Trophoblast cell (in vitro differentiated cells and primary cell): Measurements from ENCODE around the gene OR5H6. TPM values are rescaled to one million over a fixed set of nuclear protein-coding genes. Genes with fewer than 3 reads are reported as not detected.

Experiments
- DNase-seq, 2 donors: peaks; one replicate each; pipeline ENCODE4 v3.0.0-alpha.2; 2016
- H2AFZ ChIP-seq: 2 replicates; pipeline ENCODE4 v1.6.1; 2013; ENCODE audit warnings: low read length, moderate library complexity, mild to moderate bottlenecking; ENCODE audit not compliant: insufficient read depth, poor library complexity
- H2AK5ac ChIP-seq: 2 replicates; pipeline ENCODE4 v1.6.1; 2013; ENCODE audit warnings: mild to moderate bottlenecking, low read length
- H2BK120ac ChIP-seq: 2 replicates; pipeline ENCODE4 v1.6.1; 2013; ENCODE audit warnings: low read length, mild to moderate bottlenecking, moderate library complexity; ENCODE audit not compliant: insufficient read depth, poor library complexity
- H2BK12ac ChIP-seq: 2 replicates; pipeline ENCODE4 v1.6.1; 2013; ENCODE audit warnings: mild to moderate bottlenecking, low read length, moderate library complexity
- H2BK5ac ChIP-seq: 2 replicates; pipeline ENCODE4 v1.6.1; 2013; ENCODE audit warnings: low read length, low read depth, moderate library complexity, mild to moderate bottlenecking; ENCODE audit not compliant: poor library complexity
- H3K14ac ChIP-seq: 2 replicates; pipeline ENCODE4 v1.6.1; 2013; ENCODE audit warnings: mild to moderate bottlenecking, low read length
- H3K18ac ChIP-seq: 2 replicates; pipeline ENCODE4 v1.6.1; 2013; ENCODE audit warnings: mild to moderate bottlenecking, low read length
- H3K23ac ChIP-seq: 2 replicates; pipeline ENCODE4 v1.6.1; 2013; ENCODE audit warnings: low read length
- H3K27ac ChIP-seq: 2 replicates; pipeline ENCODE4 v1.5.1; 2013; ENCODE audit warnings: low read depth, mild to moderate bottlenecking, inconsistent platforms, low read length, moderate library complexity
- H3K27me3 ChIP-seq: 2 replicates; pipeline ENCODE4 v1.6.1; 2013; ENCODE audit warnings: inconsistent platforms, mild to moderate bottlenecking, low read length, moderate library complexity; ENCODE audit not compliant: insufficient read depth
- H3K36me3 ChIP-seq, 2 experiments: 1 replicate in 1 of 2; 2 replicates in 1 of 2; pipeline ENCODE4 v1.6.1; 2013; ENCODE audit warnings: low read length in 2 of 2, mild to moderate bottlenecking in 2 of 2, moderate library complexity in 1 of 2; ENCODE audit not compliant: insufficient read depth in 2 of 2, control insufficient read depth in 1 of 2
- H3K4ac ChIP-seq: 2 replicates; pipeline ENCODE4 v1.6.1; 2013; ENCODE audit warnings: low read depth, mild to moderate bottlenecking, low read length, moderate library complexity
- H3K4me1 ChIP-seq, 2 experiments: 1 replicate in 1 of 2; 2 replicates in 1 of 2; pipeline ENCODE4 v1.6.1; 2013; ENCODE audit warnings: low read length in 2 of 2, mild to moderate bottlenecking in 2 of 2, moderate library complexity in 1 of 2; ENCODE audit not compliant: insufficient read depth in 2 of 2, control insufficient read depth in 1 of 2
- H3K4me2 ChIP-seq: 2 replicates; pipeline ENCODE4 v1.6.1; 2013; ENCODE audit warnings: inconsistent platforms, mild to moderate bottlenecking, low read length, moderate library complexity
- H3K4me3 ChIP-seq: 2 replicates; pipeline ENCODE4 v1.5.1; 2013; ENCODE audit warnings: mild to moderate bottlenecking, low read depth, low read length, inconsistent platforms
- H3K79me1 ChIP-seq: one replicate; pipeline ENCODE4 v1.6.1; 2013; ENCODE audit warnings: low read length
- H3K79me2 ChIP-seq: 2 replicates; pipeline ENCODE4 v1.6.1; 2013; ENCODE audit warnings: low read length, mild to moderate bottlenecking; ENCODE audit not compliant: control insufficient read depth, insufficient read depth, poor library complexity
- H3K9ac ChIP-seq: 2 replicates; pipeline ENCODE4 v1.6.1; 2013; ENCODE audit warnings: mild to moderate bottlenecking, low read length
- H3K9me3 ChIP-seq: 2 replicates; pipeline ENCODE4 v1.6.1; 2013; ENCODE audit warnings: low read depth, mild to moderate bottlenecking, control low read depth, inconsistent platforms, low read length; ENCODE audit not compliant: insufficient read depth
- H4K12ac ChIP-seq: 2 replicates; pipeline ENCODE4 v1.6.1; 2013; ENCODE audit warnings: low read depth, mild to moderate bottlenecking, low read length, moderate library complexity
- H4K8ac ChIP-seq: 2 replicates; pipeline ENCODE4 v1.6.1; 2013; ENCODE audit warnings: low read depth, mild to moderate bottlenecking, low read length, moderate library complexity
- H4K91ac ChIP-seq: one replicate; pipeline ENCODE4 v1.6.1; 2013; ENCODE audit warnings: low read depth, mild to moderate bottlenecking, low read length, moderate library complexity
- WGBS: extraction: QIAGEN DNeasy Blood & Tissue Kit; methylation state at CpG from one replicate; pipeline ENCODE4 v1.1.7; 2013; ENCODE audit warnings: missing lambda C conversion rate; ENCODE audit not compliant: insufficient read length, insufficient coverage; ENCODE audit errors: extremely low coverage; 5-methylcytosine and 5-hydroxymethylcytosine counted together
- polyA plus RNA-seq: library from polyadenylated mRNA; stranded (reverse); fragments of 200-250 nt; gene quantifications from 2 replicates; pipeline ENCODE4 v1.2.3, GENCODE V29; 2013

OR5H6 gene
- polyA plus RNA-seq = not detected in 2 replicates

GRCh38 chr3:98263944-98264343, at the start of gene OR5H6:
Gene OR5H6 (plus strand): TSS chr3:98264244. CDS start chr3:98264333, 89 bp downstream.
- no peak within 1 kb of the TSS for H4K8ac ChIP-seq
- H3K27ac ChIP-seq = no peak within 1 kb of the TSS
- H2BK120ac ChIP-seq = no peak within 1 kb of the TSS
- no peak within 1 kb of the TSS for H3K9ac ChIP-seq
- no peak within 1 kb of the TSS for H3K4ac ChIP-seq
- no peaks in the 10 kb centered on the region for H3K36me3 ChIP-seq
- H3K18ac ChIP-seq = no peak within 1 kb of the TSS
- H3K14ac ChIP-seq = no peak within 1 kb of the TSS
- H2AFZ ChIP-seq = no peak within 1 kb of the TSS
- no peak within 1 kb of the TSS for H2AK5ac ChIP-seq
- no peak for DNase-seq
- no peaks in the 10 kb centered on the region for H3K79me1 ChIP-seq
- no peaks in the 10 kb centered on the region for H3K9me3 ChIP-seq
- H3K79me2 ChIP-seq = no peaks in the 10 kb centered on the region
- no peaks in the 10 kb centered on the region for H3K4me1 ChIP-seq
- no peak within 1 kb of the TSS for H3K4me3 ChIP-seq
- H2BK12ac ChIP-seq = no peak within 1 kb of the TSS
- no peaks in the 10 kb centered on the region for H3K27me3 ChIP-seq
- H4K12ac ChIP-seq = no peak within 1 kb of the TSS
- WGBS = 100% methylated on average over 1 of the region's 3 CpGs
- no peak within 1 kb of the TSS for H4K91ac ChIP-seq
- H3K23ac ChIP-seq = no peak within 1 kb of the TSS
- H3K4me2 ChIP-seq = no peak within 1 kb of the TSS
- H2BK5ac ChIP-seq = no peak within 1 kb of the TSS

- Histone ChIP-seq H4K91ac (no peak overlapping the region), H4K12ac (no peak overlapping the region), H3K9ac (no peak overlapping the region), H3K27ac (no peak overlapping the region), H2BK120ac (no peak overlapping the region), H3K36me3 (no peaks in the 10 kb centered on the region), H3K79me2 (no peaks in the 10 kb centered on the region), H3K9me3 (no peaks in the 10 kb centered on the region), H2BK5ac (no peak overlapping the region), H3K4me2 (no peak overlapping the region), H3K4ac (no peak overlapping the region), H4K8ac (no peak overlapping the region), H3K4me3 (no peak overlapping the region), H3K79me1 (no peaks in the 10 kb centered on the region), H2AFZ (no peak overlapping the region), H3K4me1 (no peaks in the 10 kb centered on the region), H3K27me3 (no peaks in the 10 kb centered on the region), H2BK12ac (no peak overlapping the region), H3K18ac (no peak overlapping the region), H3K14ac (no peak overlapping the region), H2AK5ac (no peak overlapping the region), H3K23ac (no peak overlapping the region)
- no peak for DNase-seq
- WGBS = 100% methylated on average over 1 of the region's 3 CpGs
Observed at GRCh38 chr3:98215051-98215450, 49.0 kb upstream of the OR5H6 start.

DNA sequence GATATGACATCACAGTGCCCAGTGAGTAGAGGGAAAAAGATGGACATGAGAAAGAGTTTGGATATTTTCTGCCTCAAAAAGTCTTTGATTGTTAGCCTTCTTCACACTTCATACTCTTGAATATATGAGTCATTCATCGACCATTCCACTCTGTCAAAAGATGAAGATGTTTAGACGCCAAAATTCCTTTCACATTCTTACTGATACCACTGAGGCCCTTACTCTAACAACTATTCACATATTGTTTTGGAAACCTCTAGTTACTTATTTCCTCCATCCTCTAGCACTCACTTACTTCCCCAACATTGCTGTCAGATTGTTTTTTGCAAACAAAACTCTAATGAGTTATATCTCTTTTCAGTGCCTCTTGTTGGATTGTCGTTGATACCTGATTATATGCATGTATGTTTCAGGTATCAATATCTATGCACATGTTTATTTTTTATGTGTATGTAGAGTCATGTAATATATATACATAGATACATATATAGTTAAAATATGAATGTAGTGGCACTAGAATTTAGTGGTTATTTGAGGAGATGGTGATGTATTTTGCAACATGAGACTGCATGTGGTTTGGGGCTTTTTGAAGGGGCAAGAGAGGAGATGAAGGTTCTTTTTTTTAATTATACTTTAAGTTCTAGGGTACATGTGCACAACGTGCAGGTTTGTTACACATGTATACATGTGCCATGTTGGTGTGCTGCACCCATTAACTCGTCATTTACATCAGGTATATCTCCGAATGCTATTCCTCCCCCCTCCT, 40.0 kb upstream of the OR5H6 start:
- H3K27ac ChIP-seq = no peak overlapping the region
- no peak overlapping the region for H3K18ac ChIP-seq
- no peaks in the 10 kb centered on the region for H3K36me3 ChIP-seq
- H3K79me1 ChIP-seq = no peaks in the 10 kb centered on the region
- no peak overlapping the region for H4K91ac ChIP-seq
- no peaks in the 10 kb centered on the region for H3K79me2 ChIP-seq
- H3K9me3 ChIP-seq = no peaks in the 10 kb centered on the region
- H3K4me2 ChIP-seq = no peak overlapping the region
- H3K4me3 ChIP-seq = no peak overlapping the region
- H4K12ac ChIP-seq = no peak overlapping the region
- no peak overlapping the region for H2BK5ac ChIP-seq
- no peak overlapping the region for H3K14ac ChIP-seq
- H3K4me1 ChIP-seq = no peaks in the 10 kb centered on the region
- H3K27me3 ChIP-seq = no peaks in the 10 kb centered on the region
- no peak overlapping the region for H4K8ac ChIP-seq
- no peak overlapping the region for H3K4ac ChIP-seq
- no peak overlapping the region for H2BK12ac ChIP-seq
- no peak overlapping the region for H3K9ac ChIP-seq
- H2AK5ac ChIP-seq = no peak overlapping the region
- no peak overlapping the region for H2BK120ac ChIP-seq
- H3K23ac ChIP-seq = no peak overlapping the region
- peak in 1 of 2 donors; percentile 46 for DNase-seq
- no peak overlapping the region for H2AFZ ChIP-seq
- WGBS = no CpG with 5 or more reads among the region's 6 CpGs

DNA sequence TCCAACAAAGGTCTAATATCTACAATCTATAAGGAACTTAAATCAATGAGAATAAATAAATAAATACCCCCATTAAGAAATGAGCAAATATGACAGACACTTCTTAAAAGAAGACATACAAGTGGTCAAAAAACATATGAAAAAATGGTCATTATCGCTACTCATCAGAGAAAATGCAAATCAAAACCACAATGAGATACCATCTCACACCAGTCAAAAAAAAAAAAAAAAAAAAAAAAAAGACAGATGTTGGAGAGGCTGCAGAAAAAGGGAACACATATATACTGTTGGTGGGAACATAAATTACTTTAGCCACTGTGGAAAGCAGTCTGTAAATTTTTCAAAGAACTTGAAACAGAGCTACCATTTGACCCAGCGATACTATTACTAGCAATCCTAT, 31.6 kb upstream of the OR5H6 start:
- Histone ChIP-seq H2BK120ac (no peak overlapping the region), H3K14ac (no peak overlapping the region), H3K27ac (no peak overlapping the region), H3K4ac (no peak overlapping the region), H2AFZ (no peak overlapping the region), H4K91ac (no peak overlapping the region), H3K79me1 (no peaks in the 10 kb centered on the region), H3K27me3 (no peaks in the 10 kb centered on the region), H2BK5ac (no peak overlapping the region), H3K4me3 (no peak overlapping the region), H3K4me2 (no peak overlapping the region), H3K18ac (no peak overlapping the region), H4K12ac (no peak overlapping the region), H2BK12ac (no peak overlapping the region), H4K8ac (no peak overlapping the region), H2AK5ac (no peak overlapping the region), H3K9ac (no peak overlapping the region), H3K23ac (no peak overlapping the region), H3K36me3 (no peaks in the 10 kb centered on the region), H3K79me2 (no peaks in the 10 kb centered on the region), H3K4me1 (no peaks in the 10 kb centered on the region), H3K9me3 (no peaks in the 10 kb centered on the region)
- WGBS = no CpG with 5 or more reads among the region's 2 CpGs
- DNase-seq = no peak
